Inflammatory macrophage treated with lipopolysaccharide for 4 hours (primary cell): ENCODE measurements around the gene TRUB1.
"Not testable (repeated sequence)": the region's sequence is repeated elsewhere in the genome, so short reads cannot be mapped to it uniquely, and the experiment has no call there.

Source experiments
- DNase-seq: peaks from one replicate; pipeline ENCODE4 v3.0.0-alpha.2; 2020

TRUB1 gene

GRCh38 chr10:114937962-114938855 lies at the start of gene TRUB1:
Gene TRUB1 (plus strand): TSS chr10:114938195. CDS start chr10:114938254, 59 bp downstream.
- peak; percentile 92 for DNase-seq

DNA sequence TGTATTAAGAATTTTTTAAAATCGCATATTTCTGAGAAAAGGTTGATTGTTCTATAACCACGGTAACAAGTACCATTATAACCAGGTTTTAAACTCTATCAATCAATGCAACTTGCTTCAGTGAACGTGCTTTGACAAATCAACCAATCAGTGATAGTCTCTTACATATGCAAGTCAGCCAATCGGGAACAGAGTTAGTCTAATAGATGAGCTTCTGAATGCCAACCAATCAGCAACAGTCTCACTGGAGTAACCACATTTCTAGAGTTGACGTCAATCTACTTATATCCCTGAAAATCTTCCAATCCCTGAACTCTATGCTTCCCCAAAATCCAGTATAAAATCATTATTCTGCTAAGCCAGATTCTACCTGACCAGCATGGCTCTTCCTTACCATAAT lies 44.7 kb upstream of the TRUB1 start:
- no peak for DNase-seq

DNA sequence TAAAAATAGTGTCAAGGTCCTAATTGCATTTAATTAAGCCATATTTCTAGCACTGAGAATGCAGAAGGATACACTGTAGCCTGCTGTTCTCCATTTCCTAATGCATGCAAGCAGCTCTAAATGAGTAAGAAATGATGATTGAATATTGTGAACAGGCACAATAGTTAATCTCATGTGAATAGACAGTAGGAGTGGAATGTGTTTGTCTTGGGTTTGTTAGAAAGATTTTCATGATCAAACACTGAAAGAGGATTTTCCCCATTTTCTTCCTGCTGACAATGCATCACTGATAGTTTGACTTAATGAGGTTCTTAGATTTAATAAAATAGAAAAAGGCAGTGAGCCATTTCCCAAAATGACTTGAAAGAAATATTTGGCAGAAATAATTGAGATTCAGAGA lies 43.1 kb upstream of the TRUB1 start:
- DNase-seq, result no peak

DNA sequence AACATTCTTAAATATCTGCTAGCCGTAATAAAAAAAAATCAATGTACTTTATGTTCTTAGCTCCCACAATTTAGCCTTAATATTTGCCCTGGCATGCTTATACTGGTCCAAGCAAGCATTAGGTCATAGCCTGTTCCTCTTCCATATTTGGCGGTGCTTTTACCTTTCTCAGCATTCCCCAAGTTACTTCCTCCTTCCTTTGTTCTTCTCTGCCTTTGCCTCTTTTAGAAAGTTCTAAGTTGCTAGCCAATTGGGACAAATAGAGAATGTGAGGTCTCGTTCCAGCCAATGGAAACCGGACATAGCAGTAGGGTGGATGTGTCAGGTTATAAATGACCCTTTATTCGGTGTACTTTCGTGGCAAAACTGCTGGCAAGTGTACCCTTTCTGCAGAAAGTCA lies 41.0 kb upstream of the TRUB1 start:
- not testable (repeated sequence) for DNase-seq

DNA sequence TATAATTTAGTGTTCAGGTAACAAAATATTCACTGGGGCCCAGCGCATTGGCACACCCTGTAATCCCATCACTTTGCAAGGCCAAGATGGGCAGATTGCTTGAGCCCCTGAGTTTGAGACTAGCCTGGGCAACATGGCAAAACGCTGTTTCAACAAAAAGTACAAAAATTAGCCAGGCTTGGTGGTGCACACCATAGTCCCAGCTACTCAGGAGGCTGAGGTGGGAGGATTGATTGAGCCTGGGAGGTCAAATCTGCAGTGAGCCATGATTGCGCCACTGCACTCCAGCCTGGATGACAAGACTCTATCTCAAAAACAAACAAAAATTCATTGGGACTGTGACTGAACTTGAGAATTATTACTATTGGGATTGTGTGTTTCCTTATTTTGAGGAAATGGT lies 40.4 kb upstream of the TRUB1 start:
- DNase-seq, result no peak

GRCh38 chr10:114899982-114900381 lies 38.0 kb upstream of the TRUB1 start:
- no peak for DNase-seq

GRCh38 chr10:114900658-114901057 lies 37.3 kb upstream of the TRUB1 start:
- DNase-seq, result no peak

DNA sequence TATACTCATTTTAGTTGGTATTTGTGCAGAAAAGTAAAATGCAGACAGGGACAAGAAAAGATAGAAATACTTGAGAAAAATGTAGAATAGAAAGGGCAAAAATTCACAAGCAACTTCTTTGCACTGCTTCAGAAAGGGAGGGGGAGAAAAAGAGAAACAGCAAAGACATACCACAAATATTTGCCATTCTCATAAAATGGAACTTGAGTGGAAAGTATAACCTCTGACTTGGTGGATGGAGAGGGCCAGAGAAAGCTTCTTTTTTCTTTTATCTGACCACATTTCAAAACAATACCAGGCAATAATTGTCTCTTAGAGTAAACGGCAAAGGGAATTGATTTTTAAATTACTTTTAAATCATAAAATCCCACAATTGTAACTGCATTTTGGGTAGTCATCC lies 35.8 kb upstream of the TRUB1 start:
- DNase-seq, result no peak

- DNase-seq, result no peak
Observed at GRCh38 chr10:114905450-114905849, 32.5 kb upstream of the TRUB1 start.

DNA sequence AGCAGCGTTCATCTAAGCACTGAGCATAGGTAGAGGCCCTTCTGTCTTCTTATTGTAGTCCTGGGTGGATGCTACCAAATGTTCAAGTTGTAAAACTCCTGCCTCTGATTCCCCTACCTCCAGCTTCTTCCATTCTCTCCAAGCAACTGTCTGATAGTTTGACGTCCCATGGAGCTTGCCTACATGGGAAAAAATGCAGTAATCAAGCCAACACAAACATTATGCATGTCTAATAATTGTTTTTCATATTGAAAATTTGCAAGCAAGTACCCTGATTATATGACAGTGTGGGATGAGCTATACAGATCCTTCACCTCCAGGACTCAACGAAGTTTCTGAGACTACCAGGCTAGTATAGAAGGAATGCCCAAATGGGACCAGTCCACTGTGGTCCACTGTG lies 31.0 kb upstream of the TRUB1 start:
- no peak for DNase-seq

DNA sequence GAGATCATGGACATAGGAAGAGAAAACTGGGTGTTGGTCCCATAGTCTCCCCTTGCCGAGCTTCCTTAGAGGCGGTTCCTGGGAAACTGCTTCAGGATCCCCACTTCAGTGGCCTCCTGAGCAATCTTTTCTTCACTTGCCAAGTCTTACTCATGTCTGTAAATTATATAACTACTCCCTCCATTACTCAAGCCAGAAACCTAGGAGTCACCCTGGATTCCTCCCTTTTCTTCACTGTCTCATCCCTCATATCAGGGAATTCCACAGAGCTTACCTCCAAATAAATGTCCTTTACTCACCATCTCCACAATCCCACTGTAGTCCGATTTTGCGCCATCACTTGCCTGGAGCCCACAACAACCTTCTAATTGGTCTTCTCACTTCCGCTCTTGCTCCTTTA lies 29.1 kb upstream of the TRUB1 start:
- DNase-seq, result no peak

GRCh38 chr10:114911052-114911711 lies 26.8 kb upstream of the TRUB1 start:
- no peak for DNase-seq

DNA sequence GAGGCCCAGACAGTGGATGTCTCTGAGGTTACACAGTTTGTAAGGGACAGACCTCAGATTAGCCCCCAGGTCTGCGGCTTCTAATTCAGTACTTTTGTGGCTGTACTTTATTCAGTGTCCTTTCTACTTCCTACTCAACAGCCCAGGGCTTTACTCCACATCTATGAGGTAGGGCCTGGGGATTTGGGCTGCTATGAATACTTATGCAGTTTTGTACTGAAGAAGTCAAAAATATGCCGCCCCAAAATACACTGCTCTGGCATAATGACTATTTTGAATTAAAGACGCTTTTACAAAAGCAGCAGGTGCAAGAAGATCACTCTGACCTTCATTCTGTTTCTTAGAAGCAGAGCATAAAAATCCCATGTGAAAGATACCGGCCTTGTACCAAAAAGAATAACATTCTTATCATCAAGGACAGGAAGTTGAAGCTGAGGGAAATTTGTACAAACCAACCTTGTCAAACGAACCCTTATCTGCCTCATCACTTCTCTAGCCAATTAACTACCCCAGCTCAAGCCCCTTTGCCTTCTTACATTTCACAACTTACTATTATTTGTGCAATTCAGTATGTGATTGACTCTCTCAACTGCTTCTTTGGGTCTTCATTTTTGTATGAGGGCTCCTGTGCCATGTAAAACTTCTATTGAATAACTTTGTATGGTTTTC lies 26.1 kb upstream of the TRUB1 start:
- no peak for DNase-seq

GRCh38 chr10:114912470-114912859 lies 25.5 kb upstream of the TRUB1 start:
- DNase-seq, result no peak

DNA sequence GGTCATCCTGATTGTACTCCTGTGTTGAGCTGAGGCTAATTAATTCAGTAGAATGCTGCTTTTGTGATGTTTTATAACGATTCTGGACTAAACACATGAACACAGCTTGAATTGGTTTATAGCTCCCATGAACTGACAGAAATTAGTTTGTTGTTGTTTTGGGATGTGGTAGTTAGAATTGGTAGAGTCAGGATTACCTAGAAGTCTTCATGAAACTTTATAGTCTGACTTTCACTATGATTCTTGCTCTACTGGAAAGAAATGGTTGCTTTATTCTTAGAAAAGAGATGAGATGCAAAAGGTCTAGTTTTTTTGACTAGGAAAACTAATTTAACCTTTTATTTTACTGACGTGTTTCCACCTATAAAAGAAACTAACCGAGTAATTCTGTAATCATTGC lies 23.4 kb upstream of the TRUB1 start:
- DNase-seq, result no peak

DNA sequence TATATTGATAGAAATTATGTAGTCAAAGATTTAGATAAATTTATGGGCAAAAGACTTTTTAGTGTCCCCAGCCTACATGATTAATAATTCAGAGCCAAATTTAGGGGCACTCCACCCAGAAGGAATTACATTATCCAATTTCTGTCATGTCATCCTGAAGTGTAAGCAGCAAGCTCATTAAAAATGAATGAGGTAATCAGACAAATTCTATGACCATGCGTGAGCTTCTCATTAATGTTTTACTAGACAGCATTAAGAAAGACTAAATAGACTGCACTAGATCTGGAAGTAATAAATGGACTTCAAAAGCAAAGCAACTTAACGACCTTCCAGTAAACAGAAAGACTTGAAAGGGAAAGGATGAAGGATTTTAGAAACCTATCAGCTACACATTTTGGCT lies 22.7 kb upstream of the TRUB1 start:
- no peak for DNase-seq

- no peak for DNase-seq
Observed at GRCh38 chr10:114916653-114917052, 21.3 kb upstream of the TRUB1 start.

DNA sequence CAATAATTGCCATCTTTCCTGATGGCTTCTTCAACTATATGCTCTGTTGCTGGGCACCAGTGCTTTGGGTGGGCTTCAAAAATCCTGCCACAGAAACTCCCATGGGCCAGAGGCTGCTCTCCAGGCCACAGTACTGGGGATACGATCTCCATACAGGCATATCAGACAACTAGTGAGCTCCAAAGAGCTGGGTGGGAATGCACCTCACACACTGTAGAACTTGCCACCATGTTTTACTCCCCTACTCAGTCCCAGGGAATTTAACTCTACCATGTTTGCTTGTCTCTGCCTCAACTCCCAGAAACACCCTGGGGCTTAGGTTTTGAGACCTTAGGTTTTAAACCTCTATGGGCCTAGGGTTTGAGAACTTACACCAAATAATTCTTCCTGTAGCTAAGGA lies 20.5 kb upstream of the TRUB1 start:
- DNase-seq, result no peak

DNA sequence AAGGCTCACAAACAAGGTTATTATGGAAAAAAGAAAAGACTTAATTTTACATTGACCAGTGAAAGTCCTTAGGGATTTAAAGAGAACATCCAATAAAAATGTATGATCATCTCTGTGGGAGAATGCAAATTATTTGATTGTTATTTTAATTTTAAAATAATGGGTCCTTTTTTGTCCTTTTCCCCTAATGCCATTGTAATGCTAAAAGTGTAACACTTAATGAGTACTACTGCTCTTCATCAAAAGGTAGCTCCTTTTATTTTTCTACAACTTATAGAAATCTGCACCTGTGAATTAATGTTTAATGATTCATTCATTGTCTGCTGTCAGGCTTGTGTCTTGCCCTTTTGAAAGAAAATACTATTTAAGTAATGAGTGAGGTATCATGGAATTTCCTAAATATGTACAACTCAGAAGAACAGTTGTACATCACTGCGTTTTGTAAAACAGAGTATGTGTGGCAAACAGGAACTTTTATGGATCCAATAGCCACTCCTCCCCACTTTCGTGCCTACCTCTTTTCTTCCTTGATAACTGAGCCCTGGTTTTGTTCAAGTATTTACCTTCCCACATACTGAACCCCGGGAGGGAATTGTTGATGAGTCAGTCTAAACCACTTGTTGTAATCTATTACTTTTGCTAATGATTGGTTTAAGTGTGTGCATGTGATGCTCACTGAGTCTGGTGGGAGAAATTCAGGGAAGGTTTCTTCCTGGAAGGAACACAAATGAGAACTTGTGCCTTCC lies 19.9 kb upstream of the TRUB1 start:
- DNase-seq, result no peak

DNA sequence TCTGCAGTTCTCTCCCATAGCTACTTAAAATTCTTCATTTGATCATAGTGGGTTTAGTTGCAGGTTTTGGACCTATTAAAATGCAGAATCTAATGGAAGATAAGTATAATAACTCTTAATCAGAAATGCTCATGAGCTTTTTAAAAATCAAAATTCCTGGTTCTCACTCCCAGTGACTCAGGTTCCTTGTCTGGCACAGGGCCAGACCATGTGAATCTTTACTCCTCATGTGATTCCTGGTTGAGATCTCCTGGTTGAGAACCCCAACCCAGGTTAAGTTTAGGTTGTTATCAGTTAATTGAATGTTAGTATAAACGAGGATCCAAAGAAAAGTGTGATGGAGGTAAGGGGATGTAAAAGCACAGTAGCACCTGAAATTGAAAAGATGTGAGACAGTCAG lies 17.5 kb upstream of the TRUB1 start:
- DNase-seq, result no peak

DNA sequence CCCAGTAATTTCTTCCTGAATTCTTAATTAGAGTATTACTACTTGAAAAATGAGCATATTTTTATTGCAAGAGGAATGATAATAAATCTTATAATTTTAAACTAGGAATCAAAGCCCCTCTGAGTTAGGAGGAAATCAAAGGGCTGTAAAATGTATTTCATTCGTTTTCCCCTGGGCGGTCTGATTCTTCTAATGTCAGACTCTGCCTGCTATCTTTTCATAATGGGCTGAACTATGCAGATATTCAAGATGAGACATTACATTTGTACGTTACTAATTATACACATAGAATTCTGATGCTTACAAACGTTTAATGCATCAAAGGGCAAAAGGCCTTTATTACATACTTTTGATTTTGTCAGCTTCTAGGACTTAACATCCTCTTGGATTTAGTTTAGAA lies 16.0 kb upstream of the TRUB1 start:
- DNase-seq, result no peak

- no peak for DNase-seq
Observed at GRCh38 chr10:114923551-114923950, 14.4 kb upstream of the TRUB1 start.
